HCT116 (cell line): ENCODE measurements around the gene AAMP. TPM values are rescaled to one million over a fixed set of nuclear protein-coding genes. Genes with fewer than 3 reads are reported as not detected.

ENCODE experiments used
- ATAC-seq: fragments of 200-7000 bp; cut with Tn5 transposase; 2 replicates; pipeline ENCODE4 v1.9.1; 2020; ENCODE audit warnings: mild to moderate bottlenecking, moderate library complexity
- BruUV-seq: library from RNA; stranded (reverse); fragments of 400-500 nt; replicated peaks from 2 replicates; lab custom pipeline; 2021; lab: Mats Ljungman, UMichigan
- CTCF ChIA-PET: fragments of 300-600 bp; sonication (Branson Sonifier 250); formaldehyde crosslinking; loops from one replicate; lab custom pipeline; 2021; ENCODE audit warnings: antibody characterized with exemption; lab: Charles Lee
- POLR2A ChIA-PET: fragments of 300-600, 350-600 bp; sonication (Branson Sonifier 250); formaldehyde crosslinking; loops from one replicate; lab custom pipeline; 2021; ENCODE audit warnings: antibody characterized with exemption; lab: Charles Lee
- RAD21 ChIA-PET, 2 experiments: fragments of 300-600 bp; sonication (Branson Sonifier 250); formaldehyde crosslinking; loops; one replicate each; lab custom pipeline; 2023; ENCODE audit warnings: low total read pairs in 2 of 2; ENCODE audit not compliant: uncharacterized antibody in 2 of 2, unreplicated experiment in 2 of 2, low non-redundant PET in 1 of 2; lab: Charles Lee
- DNase-seq: peaks from one replicate; pipeline ENCODE4 v3.0.0-alpha.2; 2010; ENCODE audit warnings: low read depth, low spot score
- H2AFZ ChIP-seq: fragments of 200-600 bp; shearing (Covaris generic), sonication (generic); 2 replicates; pipeline ENCODE4 v1.6.1; 2017; ENCODE audit warnings: low read depth, mixed run types, mixed read lengths, antibody characterized with exemption, low read length; ENCODE audit not compliant: poor library complexity, severe bottlenecking
- H3K27ac ChIP-seq: 2 replicates; pipeline ENCODE4 v1.5.1; 2012; ENCODE audit warnings: low read depth, low read length
- H3K27me3 ChIP-seq: fragments of 200-600 bp; sonication (generic); 2 replicates; pipeline ENCODE4 v1.6.1; 2016; ENCODE audit warnings: mixed run types, low read length, mixed read lengths; ENCODE audit not compliant: insufficient read depth
- H3K36me3 ChIP-seq, 2 experiments: fragments of 200-500 bp in 1 of 2; fragments of 200-600 bp in 1 of 2; sonication (Bioruptor generic) in 1 of 2; sonication (generic) in 1 of 2; 2 replicates each; pipeline versions ENCODE4 v1.5.1 to v1.6.1; 2014 to 2016; ENCODE audit warnings: low read length in 2 of 2, inconsistent platforms in 1 of 2, mixed read lengths in 1 of 2, mixed run types in 1 of 2; ENCODE audit not compliant: insufficient read depth in 2 of 2, control insufficient read depth in 1 of 2
- H3K4me1 ChIP-seq, 2 experiments: fragments of 200-600 bp in 1 of 2; sonication (generic) in 1 of 2; 2 replicates each; pipeline versions ENCODE4 v1.5.1 to v1.6.1; 2012 to 2017; ENCODE audit warnings: low read length in 2 of 2, inconsistent platforms in 1 of 2, mild to moderate bottlenecking in 1 of 2, mixed read lengths in 1 of 2, mixed run types in 1 of 2, moderate library complexity in 1 of 2; ENCODE audit not compliant: insufficient read depth in 2 of 2, control insufficient read depth in 1 of 2
- H3K4me2 ChIP-seq: fragments of 200-600 bp; sonication (generic); 2 replicates; pipeline ENCODE4 v1.6.1; 2017; ENCODE audit warnings: mixed run types, low read length, mixed read lengths
- H3K4me3 ChIP-seq, 2 experiments: fragments of 200-600 bp in 1 of 2; sonication (generic) in 1 of 2; replicated peaks in 1 of 2; 2 replicates each; pipeline ENCODE4 v1.5.1; 2011 to 2016; ENCODE audit warnings: low read length in 2 of 2, control low read depth in 1 of 2, low read depth in 1 of 2, mild to moderate bottlenecking in 1 of 2, mixed read lengths in 1 of 2, mixed run types in 1 of 2
- H3K79me2 ChIP-seq: fragments of 200-600 bp; sonication (generic); 2 replicates; pipeline ENCODE4 v1.6.1; 2017; ENCODE audit warnings: mild to moderate bottlenecking, mixed run types, low read length, moderate library complexity, mixed read lengths; ENCODE audit not compliant: insufficient read depth
- H3K9ac ChIP-seq: fragments of 200-600 bp; sonication (generic); 2 replicates; pipeline ENCODE4 v1.6.1; 2016; ENCODE audit warnings: low read length, mixed read lengths
- H3K9me2 ChIP-seq: fragments of 200-600 bp; sonication (generic), shearing (Covaris generic); 2 replicates; pipeline ENCODE4 v1.6.1; 2017; ENCODE audit warnings: mixed run types, mild to moderate bottlenecking, moderate library complexity; ENCODE audit not compliant: insufficient read depth
- H3K9me3 ChIP-seq, 2 experiments: fragments of 200-500 bp in 1 of 2; fragments of 200-600 bp in 1 of 2; sonication (Bioruptor generic) in 1 of 2; sonication (generic) in 1 of 2; 2 replicates each; pipeline ENCODE4 v1.6.1; 2014 to 2017; ENCODE audit warnings: low read length in 2 of 2, mixed read lengths in 2 of 2, inconsistent platforms in 1 of 2, low read depth in 1 of 2, mild to moderate bottlenecking in 1 of 2, mixed run types in 1 of 2, moderate library complexity in 1 of 2; ENCODE audit not compliant: control insufficient read depth in 1 of 2, insufficient read depth in 1 of 2
- H4K20me1 ChIP-seq: fragments of 200-600 bp; sonication (generic), shearing (Covaris generic); 2 replicates; pipeline ENCODE4 v1.6.1; 2017; ENCODE audit warnings: mixed run types, mild to moderate bottlenecking, moderate library complexity; ENCODE audit not compliant: insufficient read depth
- CEBPB ChIP-seq: IDR thresholded peaks from 2 replicates; pipeline ENCODE4 v1.6.1; 2012; ENCODE audit warnings: low read depth
- EGR1 ChIP-seq: IDR thresholded peaks from 2 replicates; pipeline ENCODE4 v1.6.1; 2012; ENCODE audit warnings: low read depth
- ELF1 ChIP-seq: IDR thresholded peaks from 2 replicates; pipeline ENCODE4 v1.6.1; 2012; ENCODE audit warnings: low read depth, borderline replicate concordance
- FOSL1 ChIP-seq: IDR thresholded peaks from 2 replicates; pipeline ENCODE4 v1.6.1; 2012; ENCODE audit warnings: low read depth
- POLR2A ChIP-seq: IDR thresholded peaks from 2 replicates; pipeline ENCODE4 v1.7.0; 2011; ENCODE audit warnings: borderline replicate concordance; ENCODE audit not compliant: insufficient read depth, insufficient read length; ENCODE audit errors: extremely low read depth
- SIN3A ChIP-seq: IDR thresholded peaks from 2 replicates; pipeline ENCODE4 v1.6.1; 2012; ENCODE audit warnings: low read depth
- SP1 ChIP-seq: IDR thresholded peaks from 2 replicates; pipeline ENCODE4 v1.6.1; 2012; ENCODE audit warnings: low read depth
- SRF ChIP-seq: IDR thresholded peaks from 2 replicates; pipeline ENCODE4 v1.6.1; 2012; ENCODE audit warnings: low read depth
- ZNF274 ChIP-seq: fragments of 200-500 bp; sonication (Bioruptor generic); IDR thresholded peaks from 2 replicates; pipeline ENCODE4 v1.6.1; 2014; ENCODE audit warnings: mild to moderate bottlenecking, low read depth, low read length, inconsistent platforms
- intact Hi-C: fragments of 100-400 bp; cut with micrococcal nuclease; formaldehyde crosslinking; loops from 2 replicates; pipeline ENCODE4 v1.10.0; 2022
- total RNA-seq: library from RNA; stranded (reverse); gene quantifications from one replicate; pipeline ENCODE4 v1.2.1, GENCODE V29; 2021; ENCODE audit not compliant: unreplicated experiment
- TF ChIP-seq, protein P1 (sequence below): IDR thresholded peaks from 2 replicates; pipeline ENCODE4 v1.6.1; 2012; ENCODE audit warnings: low read depth
- TF ChIP-seq, protein P2 (sequence below): IDR thresholded peaks from 2 replicates; pipeline ENCODE4 v1.6.1; 2011; ENCODE audit warnings: mild to moderate bottlenecking, low read length, moderate library complexity; ENCODE audit not compliant: insufficient replicate concordance; ENCODE audit errors: extremely low read depth

AAMP gene
- total RNA-seq, 1 experiment from 2014 or later, result 111 TPM

DNA sequence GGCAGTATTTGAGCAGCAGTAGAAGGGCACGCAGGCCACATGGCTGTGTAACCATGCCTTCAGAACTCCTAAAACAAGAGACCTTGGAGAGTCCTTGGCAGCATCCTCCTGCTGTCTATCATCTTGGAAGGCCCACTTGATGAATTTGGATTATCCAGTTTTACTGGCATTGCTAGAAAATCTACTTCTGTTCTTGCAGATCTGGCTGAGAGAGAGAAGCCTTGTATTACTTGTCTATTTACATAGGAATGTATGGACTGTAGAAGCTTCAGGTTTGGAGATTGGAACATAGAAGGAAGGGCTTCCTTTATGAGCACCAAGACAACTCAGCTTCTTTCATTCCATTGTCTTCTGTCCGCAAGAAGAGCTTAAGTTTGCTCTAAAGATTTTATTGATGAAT, 25.3 kb downstream of the AAMP start:
- ATAC-seq (no peak), DNase-seq (no peak)
- Histone ChIP-seq H3K79me2 (no peaks in the 10 kb centered on the region; the same call in 1 of the 2 replicates), H3K4me3 (no peak overlapping the region), H3K4me2 (no peak overlapping the region), H3K9me2 (no peaks in the 10 kb centered on the region), H4K20me1 (no peaks in the 10 kb centered on the region), H3K27ac (no peak overlapping the region), H3K9ac (no peak overlapping the region), H3K27me3 (no peaks in the 10 kb centered on the region), H3K4me1 (no peaks in the 10 kb centered on the region), H2AFZ (no peak overlapping the region), H3K36me3 (peaks cover 33 to 56% of the 10 kb centered on the region in 2 experiments; a peak in 3 of 4 replicates), H3K9me3 (no peaks in the 10 kb centered on the region)
- CTCF ChIA-PET, result no interaction called here
- RAD21 ChIA-PET, result no interaction called here
- TF ChIP-seq CEBPB, result no peak
- no peak for TF ChIP-seq ZNF274
- TF ChIP-seq EGR1, result no peak
- no peak for TF ChIP-seq SP1
- no peak for TF ChIP-seq POLR2A
- TF ChIP-seq, protein P1, sequence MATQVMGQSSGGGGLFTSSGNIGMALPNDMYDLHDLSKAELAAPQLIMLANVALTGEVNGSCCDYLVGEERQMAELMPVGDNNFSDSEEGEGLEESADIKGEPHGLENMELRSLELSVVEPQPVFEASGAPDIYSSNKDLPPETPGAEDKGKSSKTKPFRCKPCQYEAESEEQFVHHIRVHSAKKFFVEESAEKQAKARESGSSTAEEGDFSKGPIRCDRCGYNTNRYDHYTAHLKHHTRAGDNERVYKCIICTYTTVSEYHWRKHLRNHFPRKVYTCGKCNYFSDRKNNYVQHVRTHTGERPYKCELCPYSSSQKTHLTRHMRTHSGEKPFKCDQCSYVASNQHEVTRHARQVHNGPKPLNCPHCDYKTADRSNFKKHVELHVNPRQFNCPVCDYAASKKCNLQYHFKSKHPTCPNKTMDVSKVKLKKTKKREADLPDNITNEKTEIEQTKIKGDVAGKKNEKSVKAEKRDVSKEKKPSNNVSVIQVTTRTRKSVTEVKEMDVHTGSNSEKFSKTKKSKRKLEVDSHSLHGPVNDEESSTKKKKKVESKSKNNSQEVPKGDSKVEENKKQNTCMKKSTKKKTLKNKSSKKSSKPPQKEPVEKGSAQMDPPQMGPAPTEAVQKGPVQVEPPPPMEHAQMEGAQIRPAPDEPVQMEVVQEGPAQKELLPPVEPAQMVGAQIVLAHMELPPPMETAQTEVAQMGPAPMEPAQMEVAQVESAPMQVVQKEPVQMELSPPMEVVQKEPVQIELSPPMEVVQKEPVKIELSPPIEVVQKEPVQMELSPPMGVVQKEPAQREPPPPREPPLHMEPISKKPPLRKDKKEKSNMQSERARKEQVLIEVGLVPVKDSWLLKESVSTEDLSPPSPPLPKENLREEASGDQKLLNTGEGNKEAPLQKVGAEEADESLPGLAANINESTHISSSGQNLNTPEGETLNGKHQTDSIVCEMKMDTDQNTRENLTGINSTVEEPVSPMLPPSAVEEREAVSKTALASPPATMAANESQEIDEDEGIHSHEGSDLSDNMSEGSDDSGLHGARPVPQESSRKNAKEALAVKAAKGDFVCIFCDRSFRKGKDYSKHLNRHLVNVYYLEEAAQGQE, result no peak
- no peak for TF ChIP-seq SRF
- TF ChIP-seq ELF1, result no peak
- TF ChIP-seq SIN3A, result no peak
- TF ChIP-seq FOSL1, result no peak
- TF ChIP-seq, protein P2, sequence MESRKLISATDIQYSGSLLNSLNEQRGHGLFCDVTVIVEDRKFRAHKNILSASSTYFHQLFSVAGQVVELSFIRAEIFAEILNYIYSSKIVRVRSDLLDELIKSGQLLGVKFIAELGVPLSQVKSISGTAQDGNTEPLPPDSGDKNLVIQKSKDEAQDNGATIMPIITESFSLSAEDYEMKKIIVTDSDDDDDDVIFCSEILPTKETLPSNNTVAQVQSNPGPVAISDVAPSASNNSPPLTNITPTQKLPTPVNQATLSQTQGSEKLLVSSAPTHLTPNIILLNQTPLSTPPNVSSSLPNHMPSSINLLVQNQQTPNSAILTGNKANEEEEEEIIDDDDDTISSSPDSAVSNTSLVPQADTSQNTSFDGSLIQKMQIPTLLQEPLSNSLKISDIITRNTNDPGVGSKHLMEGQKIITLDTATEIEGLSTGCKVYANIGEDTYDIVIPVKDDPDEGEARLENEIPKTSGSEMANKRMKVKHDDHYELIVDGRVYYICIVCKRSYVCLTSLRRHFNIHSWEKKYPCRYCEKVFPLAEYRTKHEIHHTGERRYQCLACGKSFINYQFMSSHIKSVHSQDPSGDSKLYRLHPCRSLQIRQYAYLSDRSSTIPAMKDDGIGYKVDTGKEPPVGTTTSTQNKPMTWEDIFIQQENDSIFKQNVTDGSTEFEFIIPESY, result no peak
- intact Hi-C loops, result no loop called here
- POLR2A ChIA-PET, result no interaction called here
- BruUV-seq, result no TSS peak
